GM19238 (cell line): Measurements from ENCODE around the gene AGT.
"Not testable (repeated sequence)": the region's sequence is repeated elsewhere in the genome, so short reads cannot be mapped to it uniquely, and the experiment has no call there.

Source experiments
- DNase-seq: peaks from one replicate; pipeline ENCODE4 v3.0.0; 2011; ENCODE audit warnings: low spot score; ENCODE audit not compliant: insufficient read length

Gene AGT

GRCh38 chr1:230744382-230744781, 30.5 kb upstream of the AGT start:
- DNase-seq, result no peak

GRCh38 chr1:230743899-230744298, 30.0 kb upstream of the AGT start:
- no peak for DNase-seq

GRCh38 chr1:230739564-230740290, 25.8 kb upstream of the AGT start:
- no peak for DNase-seq

GRCh38 chr1:230737622-230738262, 23.8 kb upstream of the AGT start:
- no peak for DNase-seq

GRCh38 chr1:230735447-230735846, 21.5 kb upstream of the AGT start:
- no peak for DNase-seq

GRCh38 chr1:230730977-230731376, 17.1 kb upstream of the AGT start:
- no peak for DNase-seq

- no peak for DNase-seq
These were observed 14.9 kb upstream of the AGT start for GRCh38 chr1:230728710-230729392.

- no peak for DNase-seq
These were observed 11.5 kb upstream of the AGT start for GRCh38 chr1:230725256-230726012.

GRCh38 chr1:230721849-230722522, 8.1 kb upstream of the AGT start:
- DNase-seq, result not testable (repeated sequence)

- no peak for DNase-seq
These were observed 3.3 kb upstream of the AGT start for GRCh38 chr1:230717251-230717650.

- not testable (repeated sequence) for DNase-seq
These were observed 2.5 kb upstream of the AGT start for GRCh38 chr1:230716453-230716852.

GRCh38 chr1:230715510-230715909, 1.6 kb upstream of the AGT start:
- DNase-seq, result no peak

- DNase-seq, result no peak
These were observed 391 bp downstream of the AGT start for GRCh38 chr1:230713547-230713914.

- no peak for DNase-seq
These were observed 784 bp downstream of the AGT start for GRCh38 chr1:230713138-230713537.

GRCh38 chr1:230712470-230712942, 1.4 kb downstream of the AGT start:
- no peak for DNase-seq

- no peak for DNase-seq
These were observed 2.7 kb downstream of the AGT start for GRCh38 chr1:230711245-230711644.

- DNase-seq, result no peak
These were observed 3.4 kb downstream of the AGT start for GRCh38 chr1:230710543-230710904.

- DNase-seq, result no peak
These were observed 4.0 kb downstream of the AGT start for GRCh38 chr1:230709619-230710542.

GRCh38 chr1:230708631-230709580, 5.0 kb downstream of the AGT start:
- DNase-seq, result no peak
